Breast epithelium (tissue), 4 donors: ENCODE measurements around the gene SERPINA3. TPM values are rescaled to one million over a fixed set of nuclear protein-coding genes. Genes with fewer than 3 reads are reported as not detected.

Experiments used
- DNase-seq, 2 donors: peaks; one replicate each; pipeline ENCODE4 v3.0.0-alpha.2; 2019; ENCODE audit warnings: low spot score in 2 of 2
- H3K27ac ChIP-seq, 2 donors: fragments of 200-600 bp; sonication (generic) in 1 of 2; one replicate each; pipeline ENCODE4 v1.5.1; 2016 to 2019; ENCODE audit warnings: mild to moderate bottlenecking in 1 of 2
- H3K27me3 ChIP-seq, 2 donors: fragments of 200-600 bp; sonication (generic) in 1 of 2; one replicate each; pipeline versions ENCODE4 v1.5.1 to v1.6.0; 2017 to 2019; ENCODE audit warnings: control low read depth in 1 of 2, mild to moderate bottlenecking in 1 of 2
- H3K36me3 ChIP-seq: fragments of 200-600 bp; one replicate; pipeline ENCODE4 v1.5.1; 2019
- H3K4me1 ChIP-seq, 2 donors: fragments of 200-600 bp; sonication (generic); one replicate each; pipeline ENCODE4 v1.5.1; 2016 to 2019; ENCODE audit warnings: control low read depth in 1 of 2
- H3K4me3 ChIP-seq, 3 donors: fragments of 200-600 bp; sonication (generic); 1 replicate in 2 of 3; 2 replicates in 1 of 3; pipeline ENCODE4 v1.5.1; 2016 to 2019; ENCODE audit warnings: mild to moderate bottlenecking in 3 of 3, moderate library complexity in 2 of 3
- H3K9me3 ChIP-seq, 2 donors: fragments of 200-600 bp; sonication (generic) in 1 of 2; one replicate each; pipeline ENCODE4 v1.5.1; 2016 to 2019; ENCODE audit warnings: control low read depth in 1 of 2
- POLR2A ChIP-seq: fragments of 450-650 bp; IDR thresholded peaks from one replicate; pipeline ENCODE4 v1.6.1; 2016; ENCODE audit warnings: antibody characterized with exemption, mild to moderate bottlenecking, moderate library complexity
- POLR2AphosphoS5 ChIP-seq, 3 donors: sonication (generic); formaldehyde crosslinking; IDR thresholded peaks; one replicate each; pipeline ENCODE4 v1.6.1; 2017; ENCODE audit warnings: antibody characterized with exemption in 3 of 3
- intact Hi-C: fragments of 100-400 bp; cut with DNase I; formaldehyde crosslinking; loops from one replicate; pipeline ENCODE4 v1.15.1; 2023; ENCODE audit warnings: low total_unique reads
- total RNA-seq, 3 donors: library from RNA; depleted of rRNA; stranded (reverse); fragments of >200 nt; gene quantifications; one replicate each; pipeline ENCODE4 v1.1.0, GENCODE V29; 2016
- TF ChIP-seq, protein P1 (sequence below), 3 donors: fragments of 450-650 bp; IDR thresholded peaks; one replicate each; pipeline ENCODE4 v1.5.1; 2016 to 2017; ENCODE audit warnings: antibody characterized with exemption in 3 of 3, mild to moderate bottlenecking in 3 of 3, moderate library complexity in 3 of 3

SERPINA3 gene
- total RNA-seq, 3 donors from 2014 or later = 88.7 to 1,840 (median 1,497) TPM

DNA sequence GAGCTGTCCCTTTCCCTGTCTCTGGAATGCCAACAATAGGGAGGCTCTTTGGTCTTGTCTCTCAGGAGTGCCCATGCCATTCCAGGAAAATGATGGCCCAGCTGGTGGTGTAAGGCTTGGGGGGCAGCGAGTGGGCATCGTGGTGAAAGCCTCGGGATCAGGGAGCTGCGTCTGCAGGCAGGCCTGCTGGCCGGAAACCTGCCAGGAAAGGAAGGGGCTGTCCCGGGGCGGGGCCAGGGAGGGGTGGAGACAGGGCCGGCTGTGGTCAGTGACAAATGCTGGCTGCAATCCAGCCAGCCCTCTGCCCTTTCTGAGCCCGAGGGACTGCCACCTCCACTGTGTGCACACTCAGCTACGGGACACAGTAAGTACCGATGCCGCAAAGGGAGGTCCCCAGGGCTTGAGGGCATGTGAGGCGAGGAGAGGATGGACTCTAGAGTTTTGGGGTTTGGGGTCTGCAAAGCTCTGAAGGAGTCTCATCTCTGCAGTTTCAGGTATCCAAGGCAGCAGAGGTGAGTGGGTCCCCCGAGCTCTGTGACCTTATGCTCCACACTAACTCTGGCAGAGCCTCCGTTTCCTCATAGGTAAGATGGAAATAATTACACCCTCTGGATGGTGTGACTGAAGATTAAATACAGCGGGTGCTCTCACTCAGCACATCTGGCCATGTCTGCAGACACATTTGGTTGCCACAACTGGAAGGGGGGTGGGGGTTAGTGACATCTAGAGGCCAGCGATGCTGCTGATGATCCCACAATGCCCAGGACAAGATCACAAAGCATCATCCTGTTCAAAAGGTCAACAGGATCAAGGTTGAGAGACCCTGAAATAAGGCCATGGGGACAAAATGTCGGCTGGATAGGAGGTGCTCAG lies 30.8 kb upstream of the SERPINA3 start, which contains the start of gene SERPINA5:
Gene SERPINA5 (plus strand): TSS at position 300 of the 873 bp plus-strand sequence. CDS start 5,937 bp downstream, outside the sequence.
- H3K9me3 ChIP-seq = no peaks in the 10 kb centered on the region
- H3K27me3 ChIP-seq = no peaks in the 10 kb centered on the region
- peaks cover 0 to 11% of the 10 kb centered on the region in 2 donors for H3K4me1 ChIP-seq
- no peak for TF ChIP-seq POLR2AphosphoS5 (IDR thresholded peaks at IDR 0.05)
- no peak for TF ChIP-seq POLR2A
- TF ChIP-seq, protein P1, sequence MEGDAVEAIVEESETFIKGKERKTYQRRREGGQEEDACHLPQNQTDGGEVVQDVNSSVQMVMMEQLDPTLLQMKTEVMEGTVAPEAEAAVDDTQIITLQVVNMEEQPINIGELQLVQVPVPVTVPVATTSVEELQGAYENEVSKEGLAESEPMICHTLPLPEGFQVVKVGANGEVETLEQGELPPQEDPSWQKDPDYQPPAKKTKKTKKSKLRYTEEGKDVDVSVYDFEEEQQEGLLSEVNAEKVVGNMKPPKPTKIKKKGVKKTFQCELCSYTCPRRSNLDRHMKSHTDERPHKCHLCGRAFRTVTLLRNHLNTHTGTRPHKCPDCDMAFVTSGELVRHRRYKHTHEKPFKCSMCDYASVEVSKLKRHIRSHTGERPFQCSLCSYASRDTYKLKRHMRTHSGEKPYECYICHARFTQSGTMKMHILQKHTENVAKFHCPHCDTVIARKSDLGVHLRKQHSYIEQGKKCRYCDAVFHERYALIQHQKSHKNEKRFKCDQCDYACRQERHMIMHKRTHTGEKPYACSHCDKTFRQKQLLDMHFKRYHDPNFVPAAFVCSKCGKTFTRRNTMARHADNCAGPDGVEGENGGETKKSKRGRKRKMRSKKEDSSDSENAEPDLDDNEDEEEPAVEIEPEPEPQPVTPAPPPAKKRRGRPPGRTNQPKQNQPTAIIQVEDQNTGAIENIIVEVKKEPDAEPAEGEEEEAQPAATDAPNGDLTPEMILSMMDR (IDR thresholded peaks at IDR 0.05) = no peak
- H3K4me3 ChIP-seq = peak within 1 kb of the TSS in 2 of 3 donors; percentile 31 to 49
- peak within 1 kb of the TSS; percentile 31 to 78 for H3K27ac ChIP-seq
- intact Hi-C loops = loop anchor here (5.0 kb wide), 1 partner anchor 524 kb away; no protein-coding TSS in a partner anchor
- H3K36me3 ChIP-seq = no peaks in the 10 kb centered on the region
- DNase-seq = peak; percentile 40 to 86

- no peaks in the 10 kb centered on the region for H3K9me3 ChIP-seq
- intact Hi-C loops = loop anchor here (5.0 kb wide), 1 partner anchor 525 kb away; no protein-coding TSS in a partner anchor
- no peak for DNase-seq
- TF ChIP-seq POLR2AphosphoS5 (IDR thresholded peaks at IDR 0.05) = peak in 1 of 3 donors; percentile 32
- TF ChIP-seq, protein P1 (IDR thresholded peaks at IDR 0.05) = no peak
- no peak overlapping the region for H3K4me3 ChIP-seq
- H3K27ac ChIP-seq = peak overlapping the region; percentile 31 to 78
- H3K27me3 ChIP-seq = no peaks in the 10 kb centered on the region
- H3K36me3 ChIP-seq = no peaks in the 10 kb centered on the region
- peaks cover 0 to 11% of the 10 kb centered on the region in 2 donors for H3K4me1 ChIP-seq
Measured at GRCh38 chr14:94582199-94582750, 29.9 kb upstream of the SERPINA3 start.

- no peak for DNase-seq
- Histone ChIP-seq H3K9me3 (no peaks in the 10 kb centered on the region), H3K27ac (peak overlapping the region in 1 of 2 donors; percentile 3), H3K4me3 (no peak overlapping the region), H3K27me3 (no peaks in the 10 kb centered on the region), H3K36me3 (no peaks in the 10 kb centered on the region), H3K4me1 (peaks cover 0 to 11% of the 10 kb centered on the region in 2 donors)
- TF ChIP-seq, protein P1 (IDR thresholded peaks at IDR 0.05) = no peak
- TF ChIP-seq POLR2A (no peak), POLR2AphosphoS5 (IDR thresholded peaks at IDR 0.05) (no peak)
- intact Hi-C loops = loop anchor here (5.0 kb wide), 1 partner anchor 526 kb away; no protein-coding TSS in a partner anchor
Measured at GRCh38 chr14:94582851-94583250, 29.3 kb upstream of the SERPINA3 start.

DNA sequence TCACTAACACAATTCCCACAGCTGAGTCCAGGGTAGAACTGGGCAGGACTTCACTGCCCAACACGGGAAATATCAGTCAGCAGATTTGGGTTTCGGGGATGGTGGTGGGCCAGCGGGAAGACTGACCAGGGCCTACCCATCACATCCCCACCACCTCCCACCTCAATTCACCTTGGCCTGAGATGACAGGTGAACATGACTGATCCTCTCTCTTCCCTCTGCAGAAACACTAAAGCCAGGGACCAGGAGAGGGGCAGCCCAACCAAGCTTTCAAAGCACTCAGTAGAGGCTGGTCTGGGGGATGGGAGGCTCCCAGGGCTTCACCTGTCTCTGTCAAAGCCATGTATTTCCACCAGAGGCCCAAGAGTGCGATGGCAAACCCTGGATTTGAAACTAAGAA lies 28.6 kb upstream of the SERPINA3 start:
- Histone ChIP-seq H3K9me3 (no peaks in the 10 kb centered on the region), H3K36me3 (no peaks in the 10 kb centered on the region), H3K4me3 (no peak overlapping the region), H3K27me3 (no peaks in the 10 kb centered on the region), H3K27ac (peak overlapping the region; percentile 3 to 41), H3K4me1 (peaks cover 0 to 11% of the 10 kb centered on the region in 2 donors)
- no peak for TF ChIP-seq POLR2AphosphoS5 (IDR thresholded peaks at IDR 0.05)
- TF ChIP-seq, protein P1 (IDR thresholded peaks at IDR 0.05) = no peak
- no peak for TF ChIP-seq POLR2A
- no peak for DNase-seq
- intact Hi-C loops = loop anchor here (5.0 kb wide), 1 partner anchor 526 kb away; no protein-coding TSS in a partner anchor
